Adrenal gland (tissue), 12 donors: ENCODE measurements around the gene FFAR1. TPM values are rescaled to one million over a fixed set of nuclear protein-coding genes. Genes with fewer than 3 reads are reported as not detected.

ENCODE experiments used
- DNase-seq, 7 donors: peaks; one replicate each; pipeline ENCODE4 v3.0.0-alpha.2; 2019 to 2020
- H3K27ac ChIP-seq, 5 donors: fragments of 200-600 bp; sonication (generic) in 4 of 5; 1 replicate in 3 of 5; 2 replicates in 2 of 5; pipeline versions ENCODE4 v1.5.1 to v1.8.0; 2016 to 2020; ENCODE audit warnings: mild to moderate bottlenecking in 1 of 5
- H3K27me3 ChIP-seq: fragments of 200-600 bp; 2 replicates; pipeline ENCODE4 v1.8.0; 2021
- H3K36me3 ChIP-seq, 2 donors: fragments of 200-600 bp; replicated peaks in 1 of 2; 1 replicate in 1 of 2; 2 replicates in 1 of 2; pipeline versions ENCODE4 v1.5.1 to v1.8.0; 2018 to 2022
- H3K4me1 ChIP-seq, 2 donors: fragments of 200-600 bp; replicated peaks in 1 of 2; 1 replicate in 1 of 2; 2 replicates in 1 of 2; pipeline versions ENCODE4 v1.5.1 to v1.8.0; 2018 to 2021
- H3K4me3 ChIP-seq, 4 donors: fragments of 200-600 bp; sonication (generic) in 3 of 4; one replicate each; pipeline ENCODE4 v1.5.1; 2016 to 2018
- H3K9me3 ChIP-seq, 3 donors: fragments of 200-600 bp; sonication (generic) in 1 of 3; replicated peaks in 1 of 3; 1 replicate in 2 of 3; 2 replicates in 1 of 3; pipeline versions ENCODE4 v1.5.1 to v1.8.0; 2016 to 2021
- CTCF ChIP-seq, 6 experiments: fragments of 450-650 bp in 4 of 6; fragments of 200-600 bp in 2 of 6; sonication (generic) in 1 of 6; IDR thresholded peaks; 1 replicate in 5 of 6; 2 replicates in 1 of 6; pipeline versions ENCODE4 v1.5.1 to v1.8.0; 2016 to 2021; ENCODE audit warnings: antibody characterized with exemption in 6 of 6, mild to moderate bottlenecking in 2 of 6, moderate library complexity in 1 of 6
- POLR2A ChIP-seq, 2 donors: fragments of 450-650 bp; IDR thresholded peaks; one replicate each; pipeline ENCODE4 v1.6.1; 2017; ENCODE audit warnings: antibody characterized with exemption in 2 of 2, mild to moderate bottlenecking in 2 of 2, moderate library complexity in 1 of 2
- WGBS, 4 donors: extraction: QIAGEN DNeasy Blood & Tissue Kit in 2 of 4; methylation state at CpG; one replicate each; pipeline versions ENCODE4 v1.1.5 to v1.1.7; 2013 to 2017; 5-methylcytosine and 5-hydroxymethylcytosine counted together
- intact Hi-C, 2 donors: fragments of 100-400 bp; cut with DNase I; formaldehyde crosslinking; loops; one replicate each; pipeline versions ENCODE4 v1.14.1 to v1.15.0; 2022 to 2023
- polyA plus RNA-seq, 3 donors: library from polyadenylated mRNA; stranded (reverse); fragments of 200-250 nt in 2 of 3; fragments of 350-450 nt in 1 of 3; fragmentation: Illumina TruSeq in 1 of 3; extraction: RNeasy Lipid Tissue Mini Kit (QIAGEN cat#74804) in 1 of 3; gene quantifications; one replicate each; pipeline ENCODE4 v1.2.3, GENCODE V29; 2013 to 2014
- total RNA-seq, 9 donors: library from RNA; depleted of rRNA in 4 of 9; stranded (reverse); fragments of >200 nt in 4 of 9; fragments of 120-200 nt in 1 of 9; fragmentation: NEBNext Ultra II Directional in 1 of 9; extraction: Animal tissue kit (Norgen Biotek cat#: 25700) in 1 of 9; gene quantifications; one replicate each; pipeline versions ENCODE4 v1.1.0 to v1.2.4, GENCODE V29; 2013 to 2023
- donor health status: healthy with polysubstance abuse.
- donor health status: Bipolar disorder and iron deficiency.
- donor health status: DM: yes; HTN: yes; CAD: no.
- donor health status: DM: no; HTN: no; CAD: no.
- donor health status: DM: no; HTN: no; CAD: no.
- donor health status: DM: yes; HTN: yes; CAD: no.

Gene FFAR1
- total and polyA plus RNA-seq, 12 donors: 0.03 to 0.11 TPM; not detected in 10

- Histone ChIP-seq H3K4me1 (no peaks in the 10 kb centered on the region), H3K9me3 (no peaks in the 10 kb centered on the region), H3K27me3 (no peaks in the 10 kb centered on the region), H3K36me3 (no peaks in the 10 kb centered on the region), H3K4me3 (no peak overlapping the region), H3K27ac (no peak overlapping the region)
- no peak for DNase-seq
- WGBS, 4 donors: 74 to 83% (median 79%) methylated on average over 21 to 25 of the region's 25 CpGs
- intact Hi-C loops: no loop called here
- no peak for TF ChIP-seq CTCF (IDR thresholded peaks at IDR 0.05)
- TF ChIP-seq POLR2A (IDR thresholded peaks at IDR 0.05): no peak
Measured at GRCh38 chr19:35337097-35337983, 10.4 kb upstream of the FFAR1 start.

- Histone ChIP-seq H3K9me3 (no peaks in the 10 kb centered on the region), H3K4me3 (no peak overlapping the region), H3K4me1 (no peaks in the 10 kb centered on the region), H3K27ac (no peak overlapping the region), H3K36me3 (no peaks in the 10 kb centered on the region), H3K27me3 (no peaks in the 10 kb centered on the region)
- 84 to 90% (median 85%) methylated on average over 11 to 13 of the region's 13 CpGs for WGBS, 4 donors
- intact Hi-C loops: no loop called here
- TF ChIP-seq POLR2A (IDR thresholded peaks at IDR 0.05) (no peak), CTCF (IDR thresholded peaks at IDR 0.05) (no peak)
- no peak for DNase-seq
Measured at GRCh38 chr19:35337984-35338296, 9.8 kb upstream of the FFAR1 start.

GRCh38 chr19:35340431-35340830, 7.3 kb upstream of the FFAR1 start:
- Histone ChIP-seq H3K4me1 (no peaks in the 10 kb centered on the region), H3K9me3 (no peaks in the 10 kb centered on the region), H3K36me3 (no peaks in the 10 kb centered on the region), H3K4me3 (no peak overlapping the region), H3K27me3 (no peaks in the 10 kb centered on the region), H3K27ac (no peak overlapping the region)
- TF ChIP-seq POLR2A (IDR thresholded peaks at IDR 0.05): no peak
- no peak for TF ChIP-seq CTCF (IDR thresholded peaks at IDR 0.05)
- intact Hi-C loops: no loop called here
- WGBS, 4 donors: 77 to 92% (median 85%) methylated on average over 3 to 11 of the region's 11 CpGs
- no peak for DNase-seq

- TF ChIP-seq POLR2A (IDR thresholded peaks at IDR 0.05) (no peak), CTCF (IDR thresholded peaks at IDR 0.05) (no peak)
- Histone ChIP-seq H3K36me3 (no peaks in the 10 kb centered on the region), H3K27me3 (no peaks in the 10 kb centered on the region), H3K9me3 (no peaks in the 10 kb centered on the region), H3K4me1 (no peaks in the 10 kb centered on the region), H3K27ac (no peak overlapping the region), H3K4me3 (no peak overlapping the region)
- 86 to 87% (median 87%) methylated on average over 16 of the region's 16 CpGs for WGBS, 4 donors
- DNase-seq: no peak
- intact Hi-C loops: no loop called here
Measured at GRCh38 chr19:35341006-35341405, 6.7 kb upstream of the FFAR1 start.
